ENCODE data around the gene RASGRP1. TPM values are rescaled to one million over a fixed set of nuclear protein-coding genes. Genes with fewer than 3 reads are reported as not detected.

RASGRP1 gene
- total and polyA plus RNA-seq, 10 of the 15 experiments (the other 5 are each of a cell fraction or from before 2014, with no cell fraction given) = 5.6 to 234 (median 20.9) TPM

- no peak for TF ChIP-seq ZBTB40 (IDR thresholded peaks at IDR 0.05; ENCODE audit: borderline replicate concordance)
- no peak for TF ChIP-seq ETV6 (conservative IDR thresholded peaks at IDR 0.05 in 1 of 2, IDR thresholded peaks at IDR 0.05 in 1 of 2; ENCODE audit: borderline replicate concordance in 1 of 2, low read depth in 1 of 2)
- TF ChIP-seq MLLT1 (IDR thresholded peaks at IDR 0.05) = no peak
- TF ChIP-seq TARDBP (IDR thresholded peaks at IDR 0.05; ENCODE audit: borderline replicate concordance) = no peak
- no peak for TF ChIP-seq CEBPB (IDR thresholded peaks at IDR 0.05; ENCODE audit: borderline replicate concordance in 1 of 2, low read depth in 2 of 2, low read length in 2 of 2)
- TF ChIP-seq BRCA1 (IDR thresholded peaks at IDR 0.05; ENCODE audit: low read depth, low read length) = no peak
- TF ChIP-seq NR2F1 (conservative IDR thresholded peaks at IDR 0.05) = no peak
- TF ChIP-seq, protein P1, sequence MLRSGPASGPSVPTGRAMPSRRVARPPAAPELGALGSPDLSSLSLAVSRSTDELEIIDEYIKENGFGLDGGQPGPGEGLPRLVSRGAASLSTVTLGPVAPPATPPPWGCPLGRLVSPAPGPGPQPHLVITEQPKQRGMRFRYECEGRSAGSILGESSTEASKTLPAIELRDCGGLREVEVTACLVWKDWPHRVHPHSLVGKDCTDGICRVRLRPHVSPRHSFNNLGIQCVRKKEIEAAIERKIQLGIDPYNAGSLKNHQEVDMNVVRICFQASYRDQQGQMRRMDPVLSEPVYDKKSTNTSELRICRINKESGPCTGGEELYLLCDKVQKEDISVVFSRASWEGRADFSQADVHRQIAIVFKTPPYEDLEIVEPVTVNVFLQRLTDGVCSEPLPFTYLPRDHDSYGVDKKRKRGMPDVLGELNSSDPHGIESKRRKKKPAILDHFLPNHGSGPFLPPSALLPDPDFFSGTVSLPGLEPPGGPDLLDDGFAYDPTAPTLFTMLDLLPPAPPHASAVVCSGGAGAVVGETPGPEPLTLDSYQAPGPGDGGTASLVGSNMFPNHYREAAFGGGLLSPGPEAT (IDR thresholded peaks at IDR 0.05; ENCODE audit: low read depth) = no peak
- no peak for TF ChIP-seq TCF12 (IDR thresholded peaks at IDR 0.05; ENCODE audit: low read depth, low read length)
- TF ChIP-seq RAD51 (IDR thresholded peaks at IDR 0.05) = no peak
Observed at GRCh38 chr15:38526158-38526557, 38.5 kb downstream of the RASGRP1 start (continued).

All from GM12878 (cell line).